HuH-7 (cell line): ENCODE results near the gene SPACA6.
"Not testable (repeated sequence)": the region's sequence is repeated elsewhere in the genome, so short reads cannot be mapped to it uniquely, and the experiment has no call there.

Experiments
- DNase-seq: peaks from one replicate; pipeline ENCODE4 v3.0.0; 2011; ENCODE audit warnings: low spot score

The SPACA6 gene

DNA sequence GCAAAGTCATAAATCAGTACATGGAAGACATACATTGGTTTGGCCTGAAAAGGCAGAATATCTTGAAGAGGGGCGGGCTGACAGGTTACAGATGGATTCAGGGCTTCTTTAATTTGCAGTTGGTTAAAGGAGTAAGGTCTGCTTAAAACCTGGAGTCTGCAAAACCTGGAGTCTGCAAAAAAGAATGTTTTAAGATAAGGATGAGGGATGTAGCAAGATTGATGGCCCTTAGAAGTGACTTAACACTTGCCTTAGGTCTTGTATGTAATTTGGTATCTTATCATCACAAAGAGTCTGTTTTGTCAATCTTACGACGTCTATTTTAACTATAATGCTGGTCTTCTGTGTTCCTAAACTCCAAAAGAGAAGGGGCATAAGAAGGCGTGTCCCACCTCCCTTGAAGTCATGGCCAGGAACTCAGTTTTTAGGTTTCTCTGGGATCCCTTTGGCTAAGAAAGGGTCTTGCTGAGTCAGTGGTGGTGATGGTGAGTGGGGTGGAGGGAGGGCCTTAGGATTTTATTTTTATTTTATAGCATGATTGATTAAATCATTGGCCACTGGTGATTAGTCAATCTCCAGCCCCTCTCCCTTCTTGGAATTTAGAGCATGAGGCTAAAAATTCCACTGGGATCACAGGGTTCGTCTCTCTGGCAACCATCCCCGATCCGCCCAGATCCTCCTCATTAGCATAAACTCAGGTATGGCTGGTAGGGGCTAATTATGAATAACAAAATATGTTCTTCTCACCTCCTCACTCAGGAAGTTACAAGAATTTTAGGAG, 40.8 kb downstream of the SPACA6 start:
- no peak for DNase-seq

DNA sequence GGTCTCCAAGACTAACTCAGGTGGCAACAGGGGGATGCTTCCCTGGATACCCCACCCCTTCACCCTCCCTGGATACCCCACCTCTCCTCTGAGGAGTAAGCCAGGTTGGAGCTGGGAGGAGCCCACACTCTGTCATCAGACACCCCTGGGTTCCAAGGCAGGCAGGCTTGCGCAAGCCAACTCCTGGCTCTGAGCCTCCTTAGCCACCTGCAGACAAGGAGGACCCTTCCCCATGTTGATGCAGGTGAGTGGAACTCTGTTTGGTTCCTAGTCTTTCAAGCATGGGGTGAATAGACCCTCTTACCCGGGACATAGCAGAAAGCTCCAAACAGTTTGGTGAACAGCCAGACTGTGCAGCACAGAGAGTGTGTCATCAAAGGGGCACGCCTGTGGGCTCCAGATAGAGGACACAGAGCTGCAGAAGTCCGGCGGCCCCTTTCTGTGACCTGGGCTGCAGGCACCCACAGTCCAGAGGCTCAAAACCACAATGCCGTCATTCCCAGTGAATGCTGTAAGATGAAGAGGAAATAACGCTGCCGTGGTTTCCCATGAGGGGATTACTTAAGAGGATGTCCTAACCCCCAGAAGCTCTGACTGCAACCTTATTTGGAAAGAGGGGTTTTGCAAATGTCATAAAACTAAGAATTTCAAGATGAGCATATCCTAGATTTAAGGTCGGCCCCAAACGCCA, 42.8 kb downstream of the SPACA6 start:
- no peak for DNase-seq

DNA sequence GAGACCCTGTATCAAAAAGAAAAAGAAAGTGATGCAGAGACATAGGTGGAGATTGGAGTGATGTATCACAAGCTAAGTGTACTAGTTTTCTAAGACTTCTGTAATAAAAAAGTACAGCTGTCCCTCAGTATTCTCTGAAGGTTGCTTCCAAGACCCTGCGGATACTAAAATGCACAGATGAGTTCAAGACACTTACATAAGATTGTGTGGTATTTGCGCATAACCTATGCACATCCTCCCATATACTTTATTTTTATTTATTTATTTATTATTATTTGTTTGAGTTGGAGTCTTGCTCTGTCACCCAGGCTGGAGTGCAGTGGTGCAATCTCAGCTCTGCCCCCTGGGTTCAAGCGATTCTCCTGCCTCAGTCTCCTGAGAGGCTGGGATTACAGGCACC, 44.3 kb downstream of the SPACA6 start:
- DNase-seq, result no peak

DNA sequence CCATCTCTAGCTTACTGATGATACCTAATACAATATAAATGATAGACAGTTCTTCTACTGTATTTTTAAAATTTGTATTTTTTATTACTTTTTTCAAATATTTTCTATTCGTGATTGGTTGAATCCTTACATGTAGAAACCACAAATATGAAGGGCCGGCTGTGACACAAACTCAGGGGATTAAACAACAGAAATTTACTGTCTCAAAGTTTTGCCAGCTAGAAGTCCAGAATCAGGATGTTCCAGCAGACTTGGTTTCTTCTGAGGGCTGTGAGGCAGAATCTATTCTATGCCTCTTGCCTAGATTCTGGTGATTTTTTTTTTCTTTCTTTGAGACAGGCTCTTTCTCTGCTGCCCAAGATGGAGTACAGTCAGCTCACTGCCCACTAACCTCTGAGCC, 44.8 kb downstream of the SPACA6 start:
- no peak for DNase-seq

DNA sequence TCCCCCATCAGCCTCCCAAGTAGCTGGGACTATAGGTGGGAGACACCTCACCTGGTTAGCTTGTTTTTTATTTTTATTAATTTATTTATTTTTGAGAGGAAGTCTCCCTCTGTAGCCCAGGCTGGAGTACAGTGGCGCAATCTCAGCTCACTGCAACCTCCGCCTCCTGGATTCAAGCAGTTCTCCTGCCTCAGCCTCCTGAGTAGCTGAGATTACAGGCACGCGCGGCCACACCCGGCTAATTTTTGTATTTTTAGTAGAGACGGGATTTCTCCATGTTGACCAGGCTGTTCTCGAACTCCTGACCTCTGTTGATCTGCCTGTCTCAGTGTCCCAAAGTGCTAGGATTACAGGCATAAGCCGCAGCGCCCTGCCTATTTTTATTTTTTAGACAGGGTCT, 45.4 kb downstream of the SPACA6 start:
- not testable (repeated sequence) for DNase-seq

DNA sequence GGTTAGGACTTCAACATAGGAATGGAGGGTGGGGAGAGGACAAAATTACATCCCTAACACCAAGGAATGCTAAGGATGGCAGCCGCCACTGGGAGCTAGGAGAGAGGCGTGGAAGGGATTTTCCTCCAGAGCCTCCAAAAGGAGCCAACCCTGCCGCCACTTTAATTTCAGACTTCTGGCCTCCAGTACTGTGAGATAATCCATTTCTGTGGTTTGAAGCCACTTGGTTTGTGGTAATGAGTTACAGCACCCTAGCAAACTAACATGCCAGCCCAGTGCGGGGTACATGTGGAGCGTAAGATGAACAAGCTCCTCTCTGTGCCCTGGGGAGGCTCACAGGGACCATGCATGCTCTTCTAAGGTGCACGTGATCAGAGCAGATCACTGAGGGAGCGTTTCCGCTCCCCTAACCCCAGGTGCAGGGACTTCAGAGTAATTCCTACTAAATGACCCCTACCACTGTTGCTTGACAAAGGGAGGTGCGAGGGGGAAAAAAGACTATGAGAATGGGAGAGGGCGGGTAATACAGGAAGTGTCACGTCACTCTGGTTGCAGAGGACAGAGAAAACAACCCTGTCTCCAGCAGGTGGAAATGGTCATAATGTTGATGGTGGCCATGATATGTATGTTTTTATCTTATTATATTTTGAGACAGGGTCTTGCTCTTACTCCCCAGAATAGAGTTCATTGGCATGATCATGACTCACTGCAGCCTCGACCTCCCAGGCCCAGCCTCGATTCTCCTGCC, 46.5 kb downstream of the SPACA6 start:
- no peak for DNase-seq

DNA sequence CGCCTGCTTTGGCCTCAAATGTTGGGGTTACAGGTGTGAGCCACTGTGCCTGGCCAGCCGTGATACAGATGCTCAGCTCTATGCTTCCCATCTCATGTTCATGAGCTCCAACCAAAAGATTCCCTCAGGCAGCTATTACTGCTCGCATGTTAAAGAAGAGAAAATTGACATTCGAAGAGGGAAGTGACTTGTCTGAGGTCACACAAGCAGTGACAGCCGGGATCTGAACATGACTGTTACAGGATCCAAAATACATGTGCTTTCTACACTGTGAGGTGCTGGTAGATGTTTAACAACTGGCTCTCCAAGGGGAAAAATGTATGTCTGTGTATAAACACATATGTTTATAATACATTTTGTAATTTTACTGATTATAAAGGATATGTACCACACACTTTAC, 47.2 kb downstream of the SPACA6 start:
- DNase-seq, result no peak

DNA sequence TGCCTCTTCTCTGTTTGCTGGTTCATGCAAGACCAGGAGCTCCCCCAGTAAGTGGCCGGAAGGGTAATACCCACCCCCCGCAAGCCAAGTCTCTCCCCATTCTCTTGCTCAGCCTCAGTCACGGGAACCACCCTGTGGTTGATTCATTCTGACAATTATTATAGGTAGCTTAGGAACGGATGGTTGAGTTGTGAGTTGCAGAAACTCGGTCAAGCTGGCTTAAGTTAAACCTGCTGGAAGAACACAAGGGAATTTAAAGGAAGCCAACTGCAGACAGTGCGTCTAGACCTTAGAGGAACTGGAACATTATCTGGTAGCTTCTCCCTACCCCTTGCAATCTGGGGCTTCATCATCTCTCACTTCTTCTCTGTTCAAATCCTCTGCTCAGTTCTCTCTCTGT, 49.7 kb downstream of the SPACA6 start:
- no peak for DNase-seq

DNA sequence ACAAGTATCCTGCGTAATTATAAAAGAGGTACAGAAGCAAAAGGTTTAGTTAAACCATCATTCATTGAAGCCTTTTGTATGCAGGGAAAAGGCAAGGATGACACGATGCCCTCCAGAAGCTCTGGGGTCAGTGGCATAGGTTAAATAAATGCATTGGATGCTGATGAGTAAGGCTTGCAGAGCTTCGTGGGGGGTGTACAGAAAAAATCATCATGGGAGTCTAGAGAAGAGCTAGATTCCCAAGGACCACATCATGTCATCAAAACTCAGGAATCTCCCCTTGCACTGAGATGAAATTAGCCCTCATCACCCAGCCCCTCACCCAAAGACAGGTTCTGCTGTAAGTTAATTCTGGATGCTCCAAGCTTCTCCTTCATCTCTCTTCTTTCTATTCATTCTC, 50.3 kb downstream of the SPACA6 start:
- no peak for DNase-seq

DNA sequence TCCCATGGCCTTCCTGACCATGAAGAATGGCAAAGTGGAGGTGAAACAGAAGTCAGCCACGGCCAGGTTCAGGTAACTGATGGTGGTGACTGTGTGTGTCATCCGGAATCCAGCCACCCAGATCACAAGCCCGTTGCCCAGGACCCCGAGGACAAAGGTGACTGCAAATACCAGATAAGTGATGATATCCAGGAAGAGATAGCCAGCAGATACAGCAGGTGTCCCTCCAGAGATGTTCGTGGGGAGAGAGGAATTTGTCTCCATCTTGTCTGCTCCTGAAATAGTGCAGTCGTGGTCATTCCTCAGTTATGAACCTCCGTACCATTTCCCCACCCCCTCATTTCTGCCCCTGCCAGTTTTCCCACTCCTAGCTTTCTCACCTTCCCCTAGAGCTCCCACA, 53.6 kb downstream of the SPACA6 start:
- no peak for DNase-seq

DNA sequence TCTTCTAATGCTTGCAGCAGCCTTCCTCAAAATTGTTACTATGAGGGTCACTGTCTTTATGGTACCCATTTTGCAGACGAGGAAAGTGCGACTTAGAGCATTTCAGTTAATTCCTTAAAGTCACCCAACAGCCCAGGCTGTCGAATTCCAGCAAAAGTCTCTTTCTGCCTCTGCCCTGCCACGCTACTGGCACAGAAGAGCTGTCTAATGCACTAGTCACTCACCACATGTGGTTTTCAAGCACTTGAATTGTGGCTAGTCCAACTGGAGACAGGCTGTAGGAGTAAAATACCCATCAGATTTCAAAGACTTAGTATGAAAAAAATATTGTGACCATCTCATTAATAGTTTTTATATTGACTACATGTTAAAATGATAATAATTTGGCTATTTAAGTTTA, 56.8 kb downstream of the SPACA6 start:
- DNase-seq, result no peak

DNA sequence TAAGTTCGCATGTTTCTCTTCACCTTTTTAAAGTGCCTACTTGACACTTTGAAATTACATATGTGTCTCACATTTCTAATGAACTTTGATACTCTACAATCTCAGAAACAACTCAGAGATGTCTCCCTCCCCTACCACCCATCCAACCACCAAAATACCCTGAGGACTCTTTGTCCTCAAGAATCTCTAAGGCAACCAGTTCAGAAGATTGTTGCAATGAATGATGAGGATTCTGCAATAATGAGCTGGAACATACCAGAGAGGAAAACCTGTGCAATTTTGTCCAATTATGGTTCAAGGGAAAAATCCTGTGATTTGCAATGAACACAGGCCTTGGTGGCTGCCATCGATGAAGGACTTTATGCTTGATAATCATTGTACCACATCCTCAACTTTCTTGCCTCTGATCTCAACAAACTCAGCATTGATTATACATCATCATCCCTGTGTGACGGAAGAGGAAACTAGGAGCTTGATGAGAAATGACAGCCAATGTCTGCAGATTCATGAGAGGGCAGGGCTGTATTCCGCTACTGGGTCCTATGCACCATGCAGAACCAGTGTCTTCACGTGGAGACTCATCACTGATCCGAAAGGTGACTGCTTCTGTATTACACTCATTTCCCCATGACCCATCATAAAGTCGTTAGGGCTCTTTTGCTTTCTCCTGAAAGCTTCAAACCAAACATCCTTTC, 57.4 kb downstream of the SPACA6 start:
- DNase-seq, result no peak

DNA sequence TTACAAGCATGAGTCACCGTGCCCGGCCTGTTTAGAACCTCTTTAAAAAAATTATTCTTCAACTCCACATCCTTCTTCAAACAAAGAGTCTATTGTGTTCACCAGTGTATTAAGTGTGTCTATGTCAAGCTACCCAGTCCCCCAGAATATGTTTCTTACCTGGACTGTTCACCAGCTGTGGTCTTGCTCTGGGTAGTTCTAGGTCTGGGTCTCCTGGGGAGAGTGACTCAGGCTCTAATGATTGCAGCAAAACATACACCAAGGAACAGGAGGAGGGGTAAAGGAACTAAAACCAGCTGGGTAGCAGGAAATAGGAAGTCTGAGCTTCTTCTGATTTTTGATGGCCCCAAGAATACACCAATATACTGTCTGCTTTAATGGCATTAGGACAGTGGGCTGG, 58.5 kb downstream of the SPACA6 start, which contains the start of gene FPR1:
TSS of gene FPR1 (minus strand) at position 224 of the 400 bp plus-strand sequence. CDS start 4,884 bp downstream, outside the sequence.
- DNase-seq, result no peak

DNA sequence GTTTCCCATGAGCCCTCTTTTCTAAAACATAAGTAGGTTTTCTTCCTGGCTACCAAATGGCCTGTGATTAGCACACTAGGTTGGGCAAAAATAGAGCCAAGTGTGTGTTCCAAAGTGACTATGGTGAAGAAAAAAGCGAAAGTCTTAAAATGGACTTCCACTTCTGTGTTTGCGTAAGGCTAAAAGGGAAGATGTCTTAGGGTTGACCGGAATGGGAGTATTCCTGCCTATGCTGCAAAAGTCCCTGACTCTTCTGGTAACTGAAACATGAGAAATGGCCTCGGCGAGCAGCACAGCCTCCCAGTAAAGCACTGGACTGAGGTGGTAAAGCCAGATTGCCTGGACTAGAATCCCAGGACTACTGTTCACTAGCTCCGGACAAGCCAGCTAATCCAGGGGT, 61.0 kb downstream of the SPACA6 start:
- DNase-seq, result no peak

DNA sequence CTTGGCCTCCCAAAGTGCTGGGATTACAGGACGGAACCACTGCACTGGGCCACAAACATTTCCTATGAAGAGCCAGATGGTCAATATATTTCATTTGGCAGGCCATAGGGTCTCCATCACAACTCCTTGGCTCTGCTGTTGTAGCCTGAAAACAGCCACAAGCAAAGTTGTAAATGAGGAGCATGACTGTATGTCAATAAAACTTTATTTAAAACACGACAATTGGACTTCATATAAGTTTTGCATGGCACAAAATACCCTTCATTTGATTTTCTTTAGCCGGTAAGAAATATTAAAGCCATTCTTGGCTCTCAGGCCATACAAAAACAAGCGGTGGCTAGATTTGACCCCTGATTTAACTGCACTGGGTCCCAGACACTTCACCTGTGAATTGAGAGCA, 61.6 kb downstream of the SPACA6 start:
- DNase-seq, result no peak
